Activated CD8-positive, alpha-beta memory T cell treated with anti-CD3 and anti-CD28 coated beads, Interleukin-2, amount 10 ng/mL, durations not matched to agents 7 days and 5 days (primary cell): ENCODE data around the gene ZNF573. TPM values are rescaled to one million over a fixed set of nuclear protein-coding genes. Genes with fewer than 3 reads are reported as not detected.

Experiments used
- total RNA-seq, 2 experiments: library from RNA; stranded (reverse); gene quantifications; one replicate each; pipeline ENCODE4 v1.2.3, GENCODE V29; 2021

The ZNF573 gene
- total RNA-seq, 2 experiments from 2014 or later: 7.1 TPM

Other genes starting within 250 kb of the ZNF573 start
- gene ZNF571, start 184.8 kb downstream of the ZNF573 start, total RNA-seq: 1 to 10 TPM; 2.0 to 2.2 TPM
- 1 to 10 TPM; 1.5 to 1.6 TPM for gene ZNF540, start 184.7 kb downstream of the ZNF573 start, total RNA-seq
- 10 to 100 TPM; 11.9 to 15.1 TPM for gene ZFP30, start 124.1 kb downstream of the ZNF573 start, total RNA-seq
- gene ZNF607, start 59.8 kb downstream of the ZNF573 start, total RNA-seq: 1 to 10 TPM; 4.4 to 6.6 TPM
- not detected for gene WDR87, start 127.0 kb upstream of the ZNF573 start, total RNA-seq
- gene SIPA1L3, start 127.6 kb upstream of the ZNF573 start, total RNA-seq: 10 to 100 TPM; 16.6 to 21.6 TPM